ENCODE results near the gene OR4D9.

Gene OR4D9

GRCh38 chr11:59548309-59548656 lies 36.9 kb downstream of the OR4D9 start:
- H3K27ac ChIP-seq (ENCODE audit: low read depth, low read length, poor library complexity, severe bottlenecking) = no peak overlapping the region

GRCh38 chr11:59550368-59550841 lies 39.1 kb downstream of the OR4D9 start:
- Histone ChIP-seq H3K79me2 (ENCODE audit: insufficient read depth, low read length) (no peaks in the 10 kb centered on the region), H3F3A (ENCODE audit: insufficient read depth, low read length) (no peaks in the 10 kb centered on the region), H3K4me1 (ENCODE audit: insufficient read depth, low read length, severe bottlenecking) (peaks cover 23% of the 10 kb centered on the region), H3K9me3 (ENCODE audit: low read length) (no peaks in the 10 kb centered on the region), H4K20me1 (ENCODE audit: insufficient read depth, low read length) (no peaks in the 10 kb centered on the region), H3K27me3 (ENCODE audit: insufficient read depth, low read length) (no peaks in the 10 kb centered on the region), H3K27ac (ENCODE audit: low read depth, low read length, poor library complexity, severe bottlenecking) (peak overlapping the region; percentile 81), H3K36me3 (ENCODE audit: insufficient read depth, low read length) (no peaks in the 10 kb centered on the region), H3K9me2 (ENCODE audit: low read depth, low read length) (no peaks in the 10 kb centered on the region), H3K4me2 (ENCODE audit: low read length) (peak overlapping the region; percentile 65), H3K4me3 (ENCODE audit: low read depth, low read length, poor library complexity, severe bottlenecking) (peak overlapping the region; percentile 60), H2AFZ (ENCODE audit: low read length) (0 out of 2 replicates have a peak overlapping the region, but pooled peaks have one; percentile 19), H3K9ac (ENCODE audit: low read length) (peak overlapping the region; percentile 52)
- no peak for TF ChIP-seq EZH2 (IDR thresholded peaks at IDR 0.05; ENCODE audit: borderline replicate concordance, low read length)
- peak; percentile 51 for TF ChIP-seq CTCF (IDR thresholded peaks at IDR 0.05; ENCODE audit: low read length)

More at GRCh38 chr11:59548309-59548656, 36.9 kb downstream of the OR4D9 start:
- Histone ChIP-seq H3K4me1 (ENCODE audit: insufficient read depth, low read length, severe bottlenecking) (peaks cover 22% of the 10 kb centered on the region), H3K9ac (ENCODE audit: low read length) (no peak overlapping the region), H3K27me3 (ENCODE audit: insufficient read depth, low read length) (no peaks in the 10 kb centered on the region), H3K79me2 (ENCODE audit: insufficient read depth, low read length) (no peaks in the 10 kb centered on the region), H3K4me3 (ENCODE audit: low read depth, low read length, poor library complexity, severe bottlenecking) (no peak overlapping the region), H2AFZ (ENCODE audit: low read length) (no peak overlapping the region), H3F3A (ENCODE audit: insufficient read depth, low read length) (no peaks in the 10 kb centered on the region), H3K9me3 (ENCODE audit: low read length) (no peaks in the 10 kb centered on the region), H4K20me1 (ENCODE audit: insufficient read depth, low read length) (no peaks in the 10 kb centered on the region), H3K4me2 (ENCODE audit: low read length) (no peak overlapping the region), H3K9me2 (ENCODE audit: low read depth, low read length) (no peaks in the 10 kb centered on the region), H3K36me3 (ENCODE audit: insufficient read depth, low read length) (no peaks in the 10 kb centered on the region)
- TF ChIP-seq CTCF (IDR thresholded peaks at IDR 0.05; ENCODE audit: low read length) = no peak
- no peak for TF ChIP-seq EZH2 (IDR thresholded peaks at IDR 0.05; ENCODE audit: borderline replicate concordance, low read length)

- H3F3A ChIP-seq (ENCODE audit: insufficient read depth, low read length) = no peaks in the 10 kb centered on the region
- H2AFZ ChIP-seq (ENCODE audit: low read length) = 0 out of 2 replicates have a peak overlapping the region, but pooled peaks have one; percentile 19
- no peaks in the 10 kb centered on the region for H3K27me3 ChIP-seq (ENCODE audit: insufficient read depth, low read length)
- no peaks in the 10 kb centered on the region for H4K20me1 ChIP-seq (ENCODE audit: insufficient read depth, low read length)
- no peak for TF ChIP-seq CTCF (IDR thresholded peaks at IDR 0.05; ENCODE audit: low read length)
- no peak for TF ChIP-seq EZH2 (IDR thresholded peaks at IDR 0.05; ENCODE audit: borderline replicate concordance, low read length)
- peak overlapping the region; percentile 52 for H3K9ac ChIP-seq (ENCODE audit: low read length)
- no peaks in the 10 kb centered on the region for H3K9me2 ChIP-seq (ENCODE audit: low read depth, low read length)
- H3K9me3 ChIP-seq (ENCODE audit: low read length) = no peaks in the 10 kb centered on the region
- H3K4me2 ChIP-seq (ENCODE audit: low read length) = peak overlapping the region; percentile 65
- H3K36me3 ChIP-seq (ENCODE audit: insufficient read depth, low read length) = no peaks in the 10 kb centered on the region
- H3K4me3 ChIP-seq (ENCODE audit: low read depth, low read length, poor library complexity, severe bottlenecking) = peak overlapping the region; percentile 60
- peak overlapping the region; percentile 81 for H3K27ac ChIP-seq (ENCODE audit: low read depth, low read length, poor library complexity, severe bottlenecking)
- H3K79me2 ChIP-seq (ENCODE audit: insufficient read depth, low read length) = no peaks in the 10 kb centered on the region
- peaks cover 29% of the 10 kb centered on the region for H3K4me1 ChIP-seq (ENCODE audit: insufficient read depth, low read length, severe bottlenecking)
These were observed 39.7 kb downstream of the OR4D9 start for GRCh38 chr11:59550842-59551658.

All from OCI-LY1 (cell line).